Amygdala (tissue), 56 donors: ENCODE results near the gene MAL.
A peak's percentile ranks its signal among the peaks of the same experiment; 100 is the strongest.

Experiments
- DNase-seq, 56 donors: peaks; one replicate each; lab custom pipeline; 2025; lab: John Stamatoyannopoulos, UW

MAL gene

GRCh38 chr2:95025406-95026319 is at the start of gene MAL:
MAL (plus strand) TSS chr2:95025708; CDS start chr2:95025793, 85 bp downstream.
- peak in 41 of 56 donors; percentile 21 to 82 (median 66) for DNase-seq

- no peak for DNase-seq
These were observed 47.7 kb upstream of the MAL start for GRCh38 chr2:94977826-94978225.

- no peak for DNase-seq
These were observed 46.6 kb upstream of the MAL start for GRCh38 chr2:94978917-94979316.

GRCh38 chr2:94979406-94980375 is 45.8 kb upstream of the MAL start:
- no peak for DNase-seq

- no peak for DNase-seq
These were observed 45.1 kb upstream of the MAL start for GRCh38 chr2:94980406-94980805.

- DNase-seq = no peak
These were observed 43.4 kb upstream of the MAL start for GRCh38 chr2:94982156-94982555.

- no peak for DNase-seq
These were observed 42.8 kb upstream of the MAL start for GRCh38 chr2:94982675-94983074.

- no peak for DNase-seq
These were observed 40.4 kb upstream of the MAL start for GRCh38 chr2:94984964-94985575.

GRCh38 chr2:94985636-94986035 is 39.9 kb upstream of the MAL start:
- no peak for DNase-seq

GRCh38 chr2:94986392-94986963 is 39.0 kb upstream of the MAL start:
- peak in 26 of 56 donors; percentile 4 to 82 (median 36) for DNase-seq

GRCh38 chr2:94987074-94988020 is 38.2 kb upstream of the MAL start:
- no peak for DNase-seq

- DNase-seq = no peak
These were observed 34.6 kb upstream of the MAL start for GRCh38 chr2:94990956-94991355.

- DNase-seq = no peak
These were observed 33.1 kb upstream of the MAL start for GRCh38 chr2:94992360-94992759.

- no peak for DNase-seq
These were observed 32.1 kb upstream of the MAL start for GRCh38 chr2:94993176-94994062.

GRCh38 chr2:94994063-94994913 is 31.2 kb upstream of the MAL start:
- DNase-seq = no peak

- DNase-seq = no peak
These were observed 30.5 kb upstream of the MAL start for GRCh38 chr2:94994914-94995552.
